Loucy (cell line): ENCODE measurements around the gene SIRPB1.

Experiments used
- EZH2phosphoT487 ChIP-seq: fragments of 200-600 bp; IDR thresholded peaks from 2 replicates; pipeline ENCODE4 v1.6.1; 2018; ENCODE audit warnings: antibody characterized with exemption, mild to moderate bottlenecking, moderate library complexity, borderline replicate concordance
- TF ChIP-seq, protein P1 (sequence below): fragments of 200-600 bp; sonication (generic); conservative IDR thresholded peaks from 2 replicates; pipeline ENCODE4 v1.5.1; 2014; ENCODE audit warnings: mild to moderate bottlenecking, antibody characterized with exemption, low read length

GRCh38 chr20:1657556-1658334 lies 37.9 kb upstream of the SIRPB1 start, which contains the start of gene SIRPG:
- TF ChIP-seq, protein P1, sequence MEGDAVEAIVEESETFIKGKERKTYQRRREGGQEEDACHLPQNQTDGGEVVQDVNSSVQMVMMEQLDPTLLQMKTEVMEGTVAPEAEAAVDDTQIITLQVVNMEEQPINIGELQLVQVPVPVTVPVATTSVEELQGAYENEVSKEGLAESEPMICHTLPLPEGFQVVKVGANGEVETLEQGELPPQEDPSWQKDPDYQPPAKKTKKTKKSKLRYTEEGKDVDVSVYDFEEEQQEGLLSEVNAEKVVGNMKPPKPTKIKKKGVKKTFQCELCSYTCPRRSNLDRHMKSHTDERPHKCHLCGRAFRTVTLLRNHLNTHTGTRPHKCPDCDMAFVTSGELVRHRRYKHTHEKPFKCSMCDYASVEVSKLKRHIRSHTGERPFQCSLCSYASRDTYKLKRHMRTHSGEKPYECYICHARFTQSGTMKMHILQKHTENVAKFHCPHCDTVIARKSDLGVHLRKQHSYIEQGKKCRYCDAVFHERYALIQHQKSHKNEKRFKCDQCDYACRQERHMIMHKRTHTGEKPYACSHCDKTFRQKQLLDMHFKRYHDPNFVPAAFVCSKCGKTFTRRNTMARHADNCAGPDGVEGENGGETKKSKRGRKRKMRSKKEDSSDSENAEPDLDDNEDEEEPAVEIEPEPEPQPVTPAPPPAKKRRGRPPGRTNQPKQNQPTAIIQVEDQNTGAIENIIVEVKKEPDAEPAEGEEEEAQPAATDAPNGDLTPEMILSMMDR, result no peak
- TF ChIP-seq EZH2phosphoT487, result no peak
